ENCODE results near the gene RAPGEF5.

- TF ChIP-seq EZH2 (IDR thresholded peaks at IDR 0.05; ENCODE audit: insufficient read depth, poor library complexity, severe bottlenecking) (no peak), EZH2phosphoT487 (IDR thresholded peaks at IDR 0.05; ENCODE audit: insufficient read depth, low read depth) (no peak)
Observed at GRCh38 chr7:22404421-22405023, 47.6 kb upstream of the RAPGEF5 start.
